HCT116 (cell line): Measurements from ENCODE around the gene OR10H5. TPM values are rescaled to one million over a fixed set of nuclear protein-coding genes. Genes with fewer than 3 reads are reported as not detected.

Source experiments
- ATAC-seq: fragments of 200-7000 bp; cut with Tn5 transposase; 2 replicates; pipeline ENCODE4 v1.9.1; 2020; ENCODE audit warnings: mild to moderate bottlenecking, moderate library complexity
- BruUV-seq: library from RNA; stranded (reverse); fragments of 400-500 nt; replicated peaks from 2 replicates; lab custom pipeline; 2021; lab: Mats Ljungman, UMichigan
- CTCF ChIA-PET: fragments of 300-600 bp; sonication (Branson Sonifier 250); formaldehyde crosslinking; loops from one replicate; lab custom pipeline; 2021; ENCODE audit warnings: antibody characterized with exemption; lab: Charles Lee
- POLR2A ChIA-PET: fragments of 300-600, 350-600 bp; sonication (Branson Sonifier 250); formaldehyde crosslinking; loops from one replicate; lab custom pipeline; 2021; ENCODE audit warnings: antibody characterized with exemption; lab: Charles Lee
- RAD21 ChIA-PET, 2 experiments: fragments of 300-600 bp; sonication (Branson Sonifier 250); formaldehyde crosslinking; loops; one replicate each; lab custom pipeline; 2023; ENCODE audit warnings: low total read pairs in 2 of 2; ENCODE audit not compliant: uncharacterized antibody in 2 of 2, unreplicated experiment in 2 of 2, low non-redundant PET in 1 of 2; lab: Charles Lee
- DNase-seq: peaks from one replicate; pipeline ENCODE4 v3.0.0-alpha.2; 2010; ENCODE audit warnings: low read depth, low spot score
- H2AFZ ChIP-seq: fragments of 200-600 bp; shearing (Covaris generic), sonication (generic); 2 replicates; pipeline ENCODE4 v1.6.1; 2017; ENCODE audit warnings: low read depth, mixed run types, mixed read lengths, antibody characterized with exemption, low read length; ENCODE audit not compliant: poor library complexity, severe bottlenecking
- H3K27ac ChIP-seq: 2 replicates; pipeline ENCODE4 v1.5.1; 2012; ENCODE audit warnings: low read depth, low read length
- H3K27me3 ChIP-seq: fragments of 200-600 bp; sonication (generic); 2 replicates; pipeline ENCODE4 v1.6.1; 2016; ENCODE audit warnings: mixed run types, low read length, mixed read lengths; ENCODE audit not compliant: insufficient read depth
- H3K36me3 ChIP-seq, 2 experiments: fragments of 200-500 bp in 1 of 2; fragments of 200-600 bp in 1 of 2; sonication (Bioruptor generic) in 1 of 2; sonication (generic) in 1 of 2; 2 replicates each; pipeline versions ENCODE4 v1.5.1 to v1.6.1; 2014 to 2016; ENCODE audit warnings: low read length in 2 of 2, inconsistent platforms in 1 of 2, mixed read lengths in 1 of 2, mixed run types in 1 of 2; ENCODE audit not compliant: insufficient read depth in 2 of 2, control insufficient read depth in 1 of 2
- H3K4me1 ChIP-seq, 2 experiments: fragments of 200-600 bp in 1 of 2; sonication (generic) in 1 of 2; 2 replicates each; pipeline versions ENCODE4 v1.5.1 to v1.6.1; 2012 to 2017; ENCODE audit warnings: low read length in 2 of 2, inconsistent platforms in 1 of 2, mild to moderate bottlenecking in 1 of 2, mixed read lengths in 1 of 2, mixed run types in 1 of 2, moderate library complexity in 1 of 2; ENCODE audit not compliant: insufficient read depth in 2 of 2, control insufficient read depth in 1 of 2
- H3K4me2 ChIP-seq: fragments of 200-600 bp; sonication (generic); 2 replicates; pipeline ENCODE4 v1.6.1; 2017; ENCODE audit warnings: mixed run types, low read length, mixed read lengths
- H3K4me3 ChIP-seq, 2 experiments: fragments of 200-600 bp in 1 of 2; sonication (generic) in 1 of 2; replicated peaks in 1 of 2; 2 replicates each; pipeline ENCODE4 v1.5.1; 2011 to 2016; ENCODE audit warnings: low read length in 2 of 2, control low read depth in 1 of 2, low read depth in 1 of 2, mild to moderate bottlenecking in 1 of 2, mixed read lengths in 1 of 2, mixed run types in 1 of 2
- H3K79me2 ChIP-seq: fragments of 200-600 bp; sonication (generic); 2 replicates; pipeline ENCODE4 v1.6.1; 2017; ENCODE audit warnings: mild to moderate bottlenecking, mixed run types, low read length, moderate library complexity, mixed read lengths; ENCODE audit not compliant: insufficient read depth
- H3K9ac ChIP-seq: fragments of 200-600 bp; sonication (generic); 2 replicates; pipeline ENCODE4 v1.6.1; 2016; ENCODE audit warnings: low read length, mixed read lengths
- H3K9me2 ChIP-seq: fragments of 200-600 bp; sonication (generic), shearing (Covaris generic); 2 replicates; pipeline ENCODE4 v1.6.1; 2017; ENCODE audit warnings: mixed run types, mild to moderate bottlenecking, moderate library complexity; ENCODE audit not compliant: insufficient read depth
- H3K9me3 ChIP-seq, 2 experiments: fragments of 200-500 bp in 1 of 2; fragments of 200-600 bp in 1 of 2; sonication (Bioruptor generic) in 1 of 2; sonication (generic) in 1 of 2; 2 replicates each; pipeline ENCODE4 v1.6.1; 2014 to 2017; ENCODE audit warnings: low read length in 2 of 2, mixed read lengths in 2 of 2, inconsistent platforms in 1 of 2, low read depth in 1 of 2, mild to moderate bottlenecking in 1 of 2, mixed run types in 1 of 2, moderate library complexity in 1 of 2; ENCODE audit not compliant: control insufficient read depth in 1 of 2, insufficient read depth in 1 of 2
- H4K20me1 ChIP-seq: fragments of 200-600 bp; sonication (generic), shearing (Covaris generic); 2 replicates; pipeline ENCODE4 v1.6.1; 2017; ENCODE audit warnings: mixed run types, mild to moderate bottlenecking, moderate library complexity; ENCODE audit not compliant: insufficient read depth
- CBX3 ChIP-seq: IDR thresholded peaks from 2 replicates; pipeline ENCODE4 v1.6.1; 2012; ENCODE audit warnings: low read depth
- ELF1 ChIP-seq: IDR thresholded peaks from 2 replicates; pipeline ENCODE4 v1.6.1; 2012; ENCODE audit warnings: low read depth, borderline replicate concordance
- EZH2 ChIP-seq: fragments of 200-600 bp; sonication (generic); IDR thresholded peaks from 2 replicates; pipeline ENCODE4 v1.6.1; 2017; ENCODE audit warnings: antibody characterized with exemption, mixed run types
- EZH2phosphoT487 ChIP-seq: fragments of 200-600 bp; IDR thresholded peaks from 2 replicates; pipeline ENCODE4 v1.6.1; 2018; ENCODE audit warnings: antibody characterized with exemption, borderline replicate concordance
- FOSL1 ChIP-seq: IDR thresholded peaks from 2 replicates; pipeline ENCODE4 v1.6.1; 2012; ENCODE audit warnings: low read depth
- JUND ChIP-seq: IDR thresholded peaks from 2 replicates; pipeline ENCODE4 v1.6.1; 2012
- POLR2A ChIP-seq: IDR thresholded peaks from 2 replicates; pipeline ENCODE4 v1.7.0; 2011; ENCODE audit warnings: borderline replicate concordance; ENCODE audit not compliant: insufficient read depth, insufficient read length; ENCODE audit errors: extremely low read depth
- POLR2AphosphoS5 ChIP-seq: IDR thresholded peaks from 2 replicates; pipeline ENCODE4 v1.6.1; 2011; ENCODE audit warnings: mild to moderate bottlenecking, low read depth, low read length, moderate library complexity
- SIN3A ChIP-seq: IDR thresholded peaks from 2 replicates; pipeline ENCODE4 v1.6.1; 2012; ENCODE audit warnings: low read depth
- SP1 ChIP-seq: IDR thresholded peaks from 2 replicates; pipeline ENCODE4 v1.6.1; 2012; ENCODE audit warnings: low read depth
- SRF ChIP-seq: IDR thresholded peaks from 2 replicates; pipeline ENCODE4 v1.6.1; 2012; ENCODE audit warnings: low read depth
- TCF7L2 ChIP-seq: IDR thresholded peaks from 2 replicates; pipeline ENCODE4 v1.7.0; 2011; ENCODE audit warnings: borderline replicate concordance, inconsistent platforms; ENCODE audit not compliant: insufficient read depth, insufficient read length; ENCODE audit errors: extremely low read depth
- YY1 ChIP-seq: IDR thresholded peaks from 2 replicates; pipeline ENCODE4 v1.6.1; 2011; ENCODE audit warnings: low read length, low read depth, moderate library complexity, mild to moderate bottlenecking; ENCODE audit not compliant: insufficient replicate concordance; ENCODE audit errors: extremely low read depth
- ZFX ChIP-seq: fragments of 450-650 bp; IDR thresholded peaks from 2 replicates; pipeline ENCODE4 v1.6.1; 2017
- ZNF274 ChIP-seq: fragments of 200-500 bp; sonication (Bioruptor generic); IDR thresholded peaks from 2 replicates; pipeline ENCODE4 v1.6.1; 2014; ENCODE audit warnings: mild to moderate bottlenecking, low read depth, low read length, inconsistent platforms
- intact Hi-C: fragments of 100-400 bp; cut with micrococcal nuclease; formaldehyde crosslinking; loops from 2 replicates; pipeline ENCODE4 v1.10.0; 2022
- total RNA-seq: library from RNA; stranded (reverse); gene quantifications from one replicate; pipeline ENCODE4 v1.2.1, GENCODE V29; 2021; ENCODE audit not compliant: unreplicated experiment
- TF ChIP-seq, protein P1 (sequence below): IDR thresholded peaks from 2 replicates; pipeline ENCODE4 v1.6.1; 2011; ENCODE audit warnings: mild to moderate bottlenecking, low read length, moderate library complexity; ENCODE audit not compliant: insufficient replicate concordance; ENCODE audit errors: extremely low read depth
- TF ChIP-seq, protein P2 (sequence below): IDR thresholded peaks from 2 replicates; pipeline ENCODE4 v1.6.1; 2012
- TF ChIP-seq, protein P3 (sequence below): IDR thresholded peaks from 2 replicates; pipeline ENCODE4 v1.6.1; 2012; ENCODE audit warnings: low read depth
- TF ChIP-seq, protein P4 (sequence below): IDR thresholded peaks from 2 replicates; pipeline ENCODE4 v1.6.1; 2012

Gene OR10H5
- total RNA-seq, 1 experiment from 2014 or later = not detected

DNA sequence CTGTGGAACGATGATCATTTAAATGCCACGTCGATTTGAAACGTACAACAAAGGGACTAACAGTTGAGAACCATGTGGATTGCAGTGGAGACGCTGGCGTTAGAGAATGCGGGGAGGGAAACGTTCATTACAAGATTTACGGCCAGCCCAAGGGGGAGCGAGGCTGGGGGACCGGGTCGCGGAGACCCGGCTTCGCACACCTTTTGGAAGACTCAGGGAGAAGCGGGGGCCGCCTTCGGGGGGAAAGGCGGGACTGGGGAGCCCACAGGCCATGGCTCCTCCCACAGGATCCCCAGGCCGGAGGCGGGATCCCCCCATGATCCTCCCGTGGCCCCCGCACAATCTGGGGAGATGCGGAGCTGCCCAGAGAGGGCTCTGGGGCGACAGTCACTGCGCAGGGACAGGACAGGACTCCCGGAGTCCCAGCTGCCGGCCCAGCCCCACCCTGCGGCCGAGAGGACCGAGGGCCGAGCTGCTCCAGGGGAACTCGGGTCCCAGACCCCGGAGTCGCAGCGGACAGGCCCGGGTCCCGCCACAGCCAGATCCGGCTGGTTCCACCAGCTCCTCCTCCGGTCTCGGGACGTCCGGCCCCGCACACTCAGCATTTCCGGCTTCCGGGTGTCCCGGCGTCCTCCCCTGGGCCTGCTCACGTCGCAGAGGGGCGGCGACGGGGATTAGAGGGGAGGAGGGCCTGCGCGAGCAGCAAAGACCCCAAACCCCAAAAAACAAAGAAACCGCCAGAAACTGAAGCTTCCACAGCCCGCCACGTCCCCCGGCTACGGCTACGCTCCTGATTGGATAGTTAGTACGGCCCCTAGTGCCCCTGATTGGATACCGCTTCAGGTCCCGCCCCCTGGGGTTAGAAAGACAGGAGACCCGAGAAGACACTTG, 49.1 kb downstream of the OR10H5 start:
- Histone ChIP-seq H3K79me2 (peaks cover 32% of the 10 kb centered on the region), H3K4me2 (peak overlapping the region; percentile 78), H2AFZ (no peak overlapping the region), H3K36me3 (peaks cover 0 to 32% of the 10 kb centered on the region in 2 experiments; a peak in 1 of 4 replicates), H4K20me1 (no peaks in the 10 kb centered on the region), H3K9me3 (no peaks in the 10 kb centered on the region), H3K4me1 (peaks cover 55 to 90% of the 10 kb centered on the region in 2 experiments), H3K4me3 (peak overlapping the region; percentile 59 to 60), H3K9ac (peak overlapping the region; percentile 97), H3K27ac (peak overlapping the region; percentile 100), H3K9me2 (no peaks in the 10 kb centered on the region), H3K27me3 (no peaks in the 10 kb centered on the region)
- peak; percentile 96 for DNase-seq
- ChIA-PET CTCF (interaction anchor here (1.1 to 1.2 kb wide), 2 partner anchors 25 to 346 kb away, joined by 3 to 6 read pairs; no protein-coding TSS in a partner anchor), RAD21 (interaction anchor here in 1 of 2 experiments (0.6 kb wide), 1 partner anchor 22 kb away, joined by 5 read pairs; no protein-coding TSS in a partner anchor), POLR2A (interaction anchor here (0.6 to 4.2 kb wide), 16 partner anchors 10 to 1580 kb away, joined by 3 to 60 read pairs (median 4); partner anchors contain the start of genes CYP4F3 and FAM32A)
- ATAC-seq = peak; percentile 83
- BruUV-seq = TSS peak; percentile 25
- intact Hi-C loops = loop anchor here (2.0 to 5.0 kb wide), 3 partner anchors 26 to 346 kb away; no protein-coding TSS in a partner anchor
- peak; percentile 4 for TF ChIP-seq YY1
- peak; percentile 49 for TF ChIP-seq CBX3
- TF ChIP-seq FOSL1 = 0 out of 2 replicates have a peak, but pooled peaks have one; percentile 11
- TF ChIP-seq ZNF274 = no peak
- TF ChIP-seq ZFX = peak; percentile 66; the same call in 1 of the 2 replicates
- TF ChIP-seq EZH2phosphoT487 = no peak
- TF ChIP-seq, protein P1, sequence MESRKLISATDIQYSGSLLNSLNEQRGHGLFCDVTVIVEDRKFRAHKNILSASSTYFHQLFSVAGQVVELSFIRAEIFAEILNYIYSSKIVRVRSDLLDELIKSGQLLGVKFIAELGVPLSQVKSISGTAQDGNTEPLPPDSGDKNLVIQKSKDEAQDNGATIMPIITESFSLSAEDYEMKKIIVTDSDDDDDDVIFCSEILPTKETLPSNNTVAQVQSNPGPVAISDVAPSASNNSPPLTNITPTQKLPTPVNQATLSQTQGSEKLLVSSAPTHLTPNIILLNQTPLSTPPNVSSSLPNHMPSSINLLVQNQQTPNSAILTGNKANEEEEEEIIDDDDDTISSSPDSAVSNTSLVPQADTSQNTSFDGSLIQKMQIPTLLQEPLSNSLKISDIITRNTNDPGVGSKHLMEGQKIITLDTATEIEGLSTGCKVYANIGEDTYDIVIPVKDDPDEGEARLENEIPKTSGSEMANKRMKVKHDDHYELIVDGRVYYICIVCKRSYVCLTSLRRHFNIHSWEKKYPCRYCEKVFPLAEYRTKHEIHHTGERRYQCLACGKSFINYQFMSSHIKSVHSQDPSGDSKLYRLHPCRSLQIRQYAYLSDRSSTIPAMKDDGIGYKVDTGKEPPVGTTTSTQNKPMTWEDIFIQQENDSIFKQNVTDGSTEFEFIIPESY = peak; percentile 70
- peak; percentile 85; the same call in 1 of the 2 replicates for TF ChIP-seq ELF1
- TF ChIP-seq POLR2A = peak; percentile 68
- TF ChIP-seq EZH2 = no peak
- TF ChIP-seq POLR2AphosphoS5 = peak; percentile 69
- TF ChIP-seq JUND = peak; percentile 50; the same call in 1 of the 2 replicates
- TF ChIP-seq, protein P2, sequence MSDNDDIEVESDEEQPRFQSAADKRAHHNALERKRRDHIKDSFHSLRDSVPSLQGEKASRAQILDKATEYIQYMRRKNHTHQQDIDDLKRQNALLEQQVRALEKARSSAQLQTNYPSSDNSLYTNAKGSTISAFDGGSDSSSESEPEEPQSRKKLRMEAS = peak; percentile 75
- TF ChIP-seq, protein P3, sequence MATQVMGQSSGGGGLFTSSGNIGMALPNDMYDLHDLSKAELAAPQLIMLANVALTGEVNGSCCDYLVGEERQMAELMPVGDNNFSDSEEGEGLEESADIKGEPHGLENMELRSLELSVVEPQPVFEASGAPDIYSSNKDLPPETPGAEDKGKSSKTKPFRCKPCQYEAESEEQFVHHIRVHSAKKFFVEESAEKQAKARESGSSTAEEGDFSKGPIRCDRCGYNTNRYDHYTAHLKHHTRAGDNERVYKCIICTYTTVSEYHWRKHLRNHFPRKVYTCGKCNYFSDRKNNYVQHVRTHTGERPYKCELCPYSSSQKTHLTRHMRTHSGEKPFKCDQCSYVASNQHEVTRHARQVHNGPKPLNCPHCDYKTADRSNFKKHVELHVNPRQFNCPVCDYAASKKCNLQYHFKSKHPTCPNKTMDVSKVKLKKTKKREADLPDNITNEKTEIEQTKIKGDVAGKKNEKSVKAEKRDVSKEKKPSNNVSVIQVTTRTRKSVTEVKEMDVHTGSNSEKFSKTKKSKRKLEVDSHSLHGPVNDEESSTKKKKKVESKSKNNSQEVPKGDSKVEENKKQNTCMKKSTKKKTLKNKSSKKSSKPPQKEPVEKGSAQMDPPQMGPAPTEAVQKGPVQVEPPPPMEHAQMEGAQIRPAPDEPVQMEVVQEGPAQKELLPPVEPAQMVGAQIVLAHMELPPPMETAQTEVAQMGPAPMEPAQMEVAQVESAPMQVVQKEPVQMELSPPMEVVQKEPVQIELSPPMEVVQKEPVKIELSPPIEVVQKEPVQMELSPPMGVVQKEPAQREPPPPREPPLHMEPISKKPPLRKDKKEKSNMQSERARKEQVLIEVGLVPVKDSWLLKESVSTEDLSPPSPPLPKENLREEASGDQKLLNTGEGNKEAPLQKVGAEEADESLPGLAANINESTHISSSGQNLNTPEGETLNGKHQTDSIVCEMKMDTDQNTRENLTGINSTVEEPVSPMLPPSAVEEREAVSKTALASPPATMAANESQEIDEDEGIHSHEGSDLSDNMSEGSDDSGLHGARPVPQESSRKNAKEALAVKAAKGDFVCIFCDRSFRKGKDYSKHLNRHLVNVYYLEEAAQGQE = no peak
- peak; percentile 69 for TF ChIP-seq SP1
- 0 out of 2 replicates have a peak, but pooled peaks have one; percentile 2 for TF ChIP-seq SRF
- peak; percentile 66 for TF ChIP-seq SIN3A
- TF ChIP-seq, protein P4, sequence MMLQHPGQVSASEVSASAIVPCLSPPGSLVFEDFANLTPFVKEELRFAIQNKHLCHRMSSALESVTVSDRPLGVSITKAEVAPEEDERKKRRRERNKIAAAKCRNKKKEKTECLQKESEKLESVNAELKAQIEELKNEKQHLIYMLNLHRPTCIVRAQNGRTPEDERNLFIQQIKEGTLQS = no peak
- peak; percentile 82 for TF ChIP-seq TCF7L2
